H1 (cell line): ENCODE data around the gene PHF23. TPM values are rescaled to one million over a fixed set of nuclear protein-coding genes. Genes with fewer than 3 reads are reported as not detected.

Experiments used
- CTCF ChIA-PET: fragments of 300-600 bp; sonication (Branson Sonifier 250); formaldehyde crosslinking; loops from one replicate; lab custom pipeline; 2021; ENCODE audit not compliant: partially characterized antibody; lab: Charles Lee
- POLR2A ChIA-PET: fragments of 300-600 bp; sonication (Branson Sonifier 250); formaldehyde crosslinking; loops from one replicate; lab custom pipeline; 2021; ENCODE audit warnings: inconsistent platforms; ENCODE audit not compliant: partially characterized antibody; lab: Charles Lee
- DNase-seq, 2 experiments: peaks; one replicate each; pipeline versions ENCODE4 v3.0.0 to v3.0.0-alpha.2; 2010 to 2022; ENCODE audit warnings: low spot score in 2 of 2, low read depth in 1 of 2, mixed read lengths in 1 of 2
- FAIRE-seq: peaks from 2 replicates; lab custom pipeline; 2011; peaks lifted over from hg19 to GRCh38; lab: Jason Lieb, UNC
- H2AFZ ChIP-seq: 2 replicates; pipeline ENCODE4 v1.8.1; 2012; ENCODE audit warnings: low read length, inconsistent platforms
- H2AK5ac ChIP-seq: 2 replicates; pipeline ENCODE4 v1.6.1; 2013; ENCODE audit warnings: low read depth, low read length
- H2BK120ac ChIP-seq: replicated peaks from 2 replicates; pipeline ENCODE3; 2013; ENCODE audit warnings: low read depth, low read length, inconsistent platforms
- H2BK12ac ChIP-seq: 2 replicates; pipeline ENCODE4 v1.6.1; 2013; ENCODE audit warnings: low read depth, low read length
- H2BK15ac ChIP-seq: 2 replicates; pipeline ENCODE4 v1.6.1; 2013; ENCODE audit warnings: low read length
- H2BK20ac ChIP-seq: 2 replicates; pipeline ENCODE4 v1.6.1; 2013; ENCODE audit warnings: low read length
- H2BK5ac ChIP-seq: 2 replicates; pipeline ENCODE4 v1.6.1; 2013; ENCODE audit warnings: low read depth, low read length
- H3K14ac ChIP-seq: 2 replicates; pipeline ENCODE4 v1.6.1; 2013; ENCODE audit warnings: inconsistent platforms; ENCODE audit not compliant: insufficient read length
- H3K18ac ChIP-seq: 2 replicates; pipeline ENCODE4 v1.6.1; 2013; ENCODE audit warnings: low read length; ENCODE audit errors: extremely low read depth
- H3K23ac ChIP-seq: 2 replicates; pipeline ENCODE4 v1.6.1; 2013; ENCODE audit warnings: inconsistent platforms; ENCODE audit not compliant: insufficient read length
- H3K23me2 ChIP-seq: 2 replicates; pipeline ENCODE4 v1.6.1; 2013; ENCODE audit warnings: low read depth, low read length
- H3K27ac ChIP-seq: 2 replicates; pipeline ENCODE4 v1.6.1; 2011; ENCODE audit warnings: low read depth, low read length, inconsistent platforms
- H3K27me3 ChIP-seq, 4 experiments: replicated peaks in 1 of 4; 1 replicate in 1 of 4; 2 replicates in 3 of 4; pipeline versions ENCODE4 v1.6.1 to v1.8.1; 2011 to 2013; ENCODE audit warnings: low read length in 3 of 4, mild to moderate bottlenecking in 3 of 4, inconsistent platforms in 2 of 4, mixed read lengths in 2 of 4, moderate library complexity in 1 of 4; ENCODE audit not compliant: control insufficient read depth in 3 of 4, insufficient read depth in 3 of 4; ENCODE audit errors: extremely low read depth in 1 of 4
- H3K36me3 ChIP-seq, 4 experiments: 2 replicates each; pipeline versions ENCODE4 v1.6.1 to v1.8.1; 2011 to 2013; ENCODE audit warnings: mild to moderate bottlenecking in 4 of 4, low read length in 3 of 4, moderate library complexity in 2 of 4, control low read depth in 1 of 4, inconsistent platforms in 1 of 4; ENCODE audit not compliant: insufficient read depth in 4 of 4, control insufficient read depth in 2 of 4
- H3K4ac ChIP-seq: replicated peaks from 2 replicates; pipeline ENCODE3; 2013; ENCODE audit warnings: low read length, low read depth, mixed read lengths, inconsistent platforms; ENCODE audit not compliant: insufficient read length
- H3K4me1 ChIP-seq, 4 experiments: replicated peaks in 1 of 4; 1 replicate in 1 of 4; 2 replicates in 3 of 4; pipeline versions ENCODE4 v1.6.1 to v1.8.1; 2011 to 2013; ENCODE audit warnings: low read length in 3 of 4, inconsistent platforms in 2 of 4, mixed read lengths in 1 of 4; ENCODE audit not compliant: insufficient read depth in 4 of 4, control insufficient read depth in 3 of 4
- H3K4me2 ChIP-seq, 2 experiments: 2 replicates each; pipeline versions ENCODE4 v1.6.1 to v1.8.1; 2011 to 2013; ENCODE audit warnings: low read depth in 2 of 2, low read length in 2 of 2, control low read depth in 1 of 2, inconsistent platforms in 1 of 2, mild to moderate bottlenecking in 1 of 2; ENCODE audit not compliant: insufficient read depth in 1 of 2
- H3K4me3 ChIP-seq, 4 experiments: fragments of 200-600, 300-600 bp in 1 of 4; sonication (generic), shearing (Covaris generic), sonication (Bioruptor Twin) in 1 of 4; 2 replicates each; pipeline versions ENCODE4 v1.5.1 to v1.8.1; 2011 to 2016; ENCODE audit warnings: low read length in 4 of 4, low read depth in 3 of 4, control low read depth in 2 of 4, inconsistent platforms in 2 of 4, mild to moderate bottlenecking in 2 of 4, mixed read lengths in 1 of 4, moderate library complexity in 1 of 4; ENCODE audit not compliant: insufficient read depth in 2 of 4; ENCODE audit errors: extremely low read depth in 1 of 4
- H3K56ac ChIP-seq: replicated peaks from 2 replicates; pipeline ENCODE3; 2013; ENCODE audit warnings: low read depth, mild to moderate bottlenecking, mixed read lengths, low read length, inconsistent platforms; ENCODE audit not compliant: insufficient read length
- H3K79me1 ChIP-seq: 2 replicates; pipeline ENCODE4 v1.6.1; 2013; ENCODE audit warnings: low read depth, low read length, control low read depth
- H3K79me2 ChIP-seq, 2 experiments: 2 replicates each; pipeline versions ENCODE4 v1.6.1 to v1.8.1; 2012 to 2013; ENCODE audit warnings: low read length in 2 of 2, mild to moderate bottlenecking in 2 of 2, inconsistent platforms in 1 of 2; ENCODE audit not compliant: insufficient read depth in 2 of 2, control insufficient read depth in 1 of 2
- H3K9ac ChIP-seq, 4 experiments: replicated peaks in 1 of 4; 1 replicate in 1 of 4; 2 replicates in 3 of 4; pipeline versions ENCODE4 v1.6.1 to v1.8.1; 2011 to 2013; ENCODE audit warnings: low read depth in 3 of 4, low read length in 3 of 4, control low read depth in 2 of 4, mild to moderate bottlenecking in 2 of 4, moderate library complexity in 2 of 4, inconsistent platforms in 1 of 4; ENCODE audit errors: extremely low read depth in 1 of 4
- H3K9me3 ChIP-seq, 2 experiments: 2 replicates each; pipeline versions ENCODE4 v1.6.1 to v1.8.1; 2012 to 2013; ENCODE audit warnings: mild to moderate bottlenecking in 2 of 2, moderate library complexity in 2 of 2, control low read depth in 1 of 2, inconsistent platforms in 1 of 2, low read depth in 1 of 2, low read length in 1 of 2, mixed read lengths in 1 of 2; ENCODE audit not compliant: insufficient read depth in 2 of 2
- H4K20me1 ChIP-seq, 2 experiments: replicated peaks in 1 of 2; 2 replicates each; pipeline versions ENCODE3 to v1.8.1; 2011 to 2013; ENCODE audit warnings: inconsistent platforms in 2 of 2, low read length in 2 of 2, mild to moderate bottlenecking in 1 of 2; ENCODE audit not compliant: insufficient read depth in 2 of 2, control insufficient read depth in 1 of 2
- H4K5ac ChIP-seq: 2 replicates; pipeline ENCODE4 v1.6.1; 2013; ENCODE audit warnings: low read length, low read depth, mixed read lengths, inconsistent platforms; ENCODE audit not compliant: insufficient read length
- H4K8ac ChIP-seq: 2 replicates; pipeline ENCODE4 v1.8.0; 2013; ENCODE audit warnings: mild to moderate bottlenecking, moderate library complexity, low read length, inconsistent platforms; ENCODE audit not compliant: insufficient read depth; ENCODE audit errors: extremely low read depth
- H4K91ac ChIP-seq: replicated peaks from 2 replicates; pipeline ENCODE3; 2013; ENCODE audit warnings: low read length, mixed read lengths, inconsistent platforms; ENCODE audit not compliant: insufficient read length
- ATF3 ChIP-seq: IDR thresholded peaks from 2 replicates; pipeline ENCODE4 v1.6.1; 2011; ENCODE audit warnings: low read depth, mild to moderate bottlenecking, low read length; ENCODE audit not compliant: insufficient read depth
- CBX8 ChIP-seq: fragments of 300-800, 300-1000 bp; sonication (generic); IDR thresholded peaks from 2 replicates; pipeline ENCODE4 v1.7.1; 2016; ENCODE audit warnings: low read depth, low read length, borderline replicate concordance
- E2F6 ChIP-seq: IDR thresholded peaks from 2 replicates; pipeline ENCODE4 v1.6.1; 2012; ENCODE audit warnings: inconsistent platforms
- RNF2 ChIP-seq: fragments of 200-900, 300-1000 bp; sonication (generic); IDR thresholded peaks from 2 replicates; pipeline ENCODE4 v1.7.1; 2016; ENCODE audit warnings: borderline replicate concordance, low read depth, mild to moderate bottlenecking, antibody characterized with exemption, low read length; ENCODE audit not compliant: poor library complexity, severe bottlenecking; ENCODE audit errors: missing control alignments
- RXRA ChIP-seq: IDR thresholded peaks from 2 replicates; pipeline ENCODE4 v1.6.1; 2011; ENCODE audit warnings: low read depth, mild to moderate bottlenecking, low read length, moderate library complexity; ENCODE audit not compliant: insufficient read depth
- SRF ChIP-seq: IDR thresholded peaks from 2 replicates; pipeline ENCODE4 v1.6.1; 2011; ENCODE audit warnings: mild to moderate bottlenecking, low read depth, low read length, moderate library complexity
- TBP ChIP-seq: IDR thresholded peaks from 2 replicates; pipeline ENCODE4 v1.6.1; 2011; ENCODE audit warnings: low read depth, low read length, improper control_type of control experiment
- WGBS, 2 experiments: shearing (Covaris generic) in 1 of 2; methylation state at CpG; one replicate each; pipeline versions ENCODE4 v1.1.6 to v1.1.7; 2013 to 2015; ENCODE audit warnings: low lambda C conversion rate in 2 of 2, mixed read lengths in 2 of 2, inconsistent platforms in 1 of 2, low coverage in 1 of 2, missing lambda C conversion rate in 1 of 2; ENCODE audit not compliant: insufficient replicate concordance in 2 of 2, insufficient coverage in 1 of 2, insufficient read length in 1 of 2; ENCODE audit errors: extremely low coverage in 1 of 2, missing lambda C conversion rate in 1 of 2; 5-methylcytosine and 5-hydroxymethylcytosine counted together
- polyA plus RNA-seq, 7 experiments: library from polyadenylated mRNA; depleted of rRNA in 3 of 7; stranded (reverse) in 5 of 7; unstranded in 2 of 7; fragments of >200 nt in 5 of 7; fragments of 200-250 nt in 2 of 7; gene quantifications; 1 replicate in 5 of 7; 2 replicates in 1 of 7; 4 replicates in 1 of 7; pipeline versions ENCODE4 v1.2.1 to v1.2.3, GENCODE V29; 2011 to 2013; ENCODE audit warnings: missing spikeins in 2 of 7, mixed read lengths in 2 of 7
- total RNA-seq: library from RNA; stranded (reverse); fragmentation: NEBNext Ultra II Directional; extraction: Animal tissue kit (Norgen Biotek cat#: 25700); gene quantifications from 2 replicates; pipeline ENCODE4 v1.2.1, GENCODE V29; 2021

The PHF23 gene
- total and polyA plus RNA-seq, 2 of the 8 experiments (the other 6 are each of a cell fraction or from before 2014, with no cell fraction given), result 47.5 to 62.8 TPM

- peak overlapping the region; percentile 61; the same call in 1 of the 2 replicates for H2BK5ac ChIP-seq
- H4K91ac ChIP-seq, result no peak overlapping the region
- H3K4me1 ChIP-seq, result peaks cover 5 to 13% (median 6%) of the 10 kb centered on the region in 4 experiments; a peak in 6 of 7 replicates
- H3K27me3 ChIP-seq, result no peaks in the 10 kb centered on the region
- H3K18ac ChIP-seq, result no peak overlapping the region
- no peak overlapping the region for H3K14ac ChIP-seq
- FAIRE-seq (no peak), DNase-seq (no peak)
- POLR2A ChIA-PET, result interaction anchor here (1.2 to 19.7 kb wide), 12 partner anchors 5 to 345 kb away, joined by 3 to 386 read pairs (median 12); partner anchors contain the start of genes ACADVL, CLDN7, CTDNEP1 and DLG4
- no peak overlapping the region for H2AFZ ChIP-seq
- H4K20me1 ChIP-seq, result peaks cover 0 to 2% of the 10 kb centered on the region in 2 experiments
- H3K79me2 ChIP-seq, result peaks cover 0 to 43% of the 10 kb centered on the region in 2 experiments; a peak in 2 of 4 replicates
- H3K79me1 ChIP-seq, result peaks cover 4% of the 10 kb centered on the region; the same call in 1 of the 2 replicates
- CTCF ChIA-PET, result interaction anchor here (0.8 to 4.1 kb wide), 3 partner anchors 11 to 106 kb away, joined by 3 to 27 read pairs (median 3); partner anchors contain the start of gene ACADVL
- no peak overlapping the region for H3K27ac ChIP-seq
- TF ChIP-seq CBX8 (no peak), E2F6 (no peak), TBP (no peak), RNF2 (no peak), ATF3 (no peak), SRF (no peak), RXRA (no peak)
- peak overlapping the region; percentile 73 to 90 (median 84); a peak in 7 of 8 replicates for H3K4me3 ChIP-seq
- no peak overlapping the region for H2BK120ac ChIP-seq
- peaks cover 18% of the 10 kb centered on the region for H3K23me2 ChIP-seq
- H3K36me3 ChIP-seq, result peaks cover 9 to 39% (median 23%) of the 10 kb centered on the region in 4 experiments; a peak in 6 of 8 replicates
- no peak overlapping the region; the same call in 1 of the 2 replicates for H4K8ac ChIP-seq
- H2BK20ac ChIP-seq, result no peak overlapping the region
- WGBS, 2 experiments, result 70% methylated on average over 2 of the region's 2 CpGs; no CpG with 5 or more reads in 1 of the 2 experiments
- H4K5ac ChIP-seq, result no peak overlapping the region
- H2AK5ac ChIP-seq, result peak overlapping the region; percentile 45; the same call in 1 of the 2 replicates
- H2BK15ac ChIP-seq, result no peak overlapping the region
- H3K9me3 ChIP-seq, result no peaks in the 10 kb centered on the region
- H3K4me2 ChIP-seq, result peak overlapping the region; percentile 92 to 93
- H3K9ac ChIP-seq, result peak overlapping the region in 3 of 4 experiments; percentile 42 to 94 (median 85); a peak in 4 of 7 replicates
- H2BK12ac ChIP-seq, result no peak overlapping the region
- H3K23ac ChIP-seq, result no peak overlapping the region
- H3K4ac ChIP-seq, result peak overlapping the region; percentile 57
- H3K56ac ChIP-seq, result no peak overlapping the region
Measured at GRCh38 chr17:7243453-7243729, 4.1 kb upstream of the PHF23 start.
